Mucosa of descending colon (tissue), 3 donors: ENCODE measurements around the gene TUBB2A. TPM values are rescaled to one million over a fixed set of nuclear protein-coding genes. Genes with fewer than 3 reads are reported as not detected.
A peak's percentile ranks its signal among the peaks of the same experiment; 100 is the strongest.

ENCODE experiments used
- ATAC-seq: fragments of 200-7000 bp; cut with Tn5 transposase; one replicate; pipeline ENCODE4 v1.9.1; 2020; ENCODE audit warnings: mild to moderate bottlenecking, moderate library complexity
- DNase-seq, 3 donors: peaks; one replicate each; pipeline ENCODE4 v3.0.0-alpha.2; 2020
- H3K36me3 ChIP-seq: fragments of 200-600 bp; one replicate; pipeline ENCODE4 v1.8.0; 2021; ENCODE audit warnings: low read depth, mild to moderate bottlenecking
- H3K4me1 ChIP-seq: fragments of 200-600 bp; one replicate; pipeline ENCODE4 v1.8.0; 2021; ENCODE audit warnings: low read depth, mild to moderate bottlenecking
- H3K4me3 ChIP-seq: fragments of 200-600 bp; one replicate; pipeline ENCODE4 v1.8.0; 2021; ENCODE audit warnings: mild to moderate bottlenecking
- H3K9me3 ChIP-seq: fragments of 200-600 bp; one replicate; pipeline ENCODE4 v1.8.0; 2021; ENCODE audit warnings: mild to moderate bottlenecking
- intact Hi-C, 2 donors: fragments of 100-400 bp; cut with DNase I in 1 of 2; cut with micrococcal nuclease in 1 of 2; formaldehyde crosslinking; loops; one replicate each; pipeline versions ENCODE4 v1.11.0 to v1.11.1; 2022; cut with DNase I, micrococcal nuclease
- total RNA-seq, 3 donors: library from RNA; stranded (reverse); fragmentation: NEBNext Ultra II Directional in 2 of 3; extraction: Animal tissue kit (Norgen Biotek cat#: 25700) in 2 of 3; gene quantifications; one replicate each; pipeline versions ENCODE4 v1.2.1 to v1.2.4, GENCODE V29; 2021 to 2023
- TF ChIP-seq, protein P1 (sequence below): fragments of 200-600 bp; IDR thresholded peaks from one replicate; pipeline ENCODE4 v1.8.0; 2022; ENCODE audit warnings: antibody characterized with exemption, mild to moderate bottlenecking
- donor health status: DM: no; HTN: no; CAD: no; lungs with moderate emphysema.
- donor health status: DM: no; HTN: no; CAD: no.
- donor health status: DM: no; HTN: yes; CAD: no.

Gene TUBB2A
- total RNA-seq, 3 donors from 2014 or later = 16.4 to 92.8 (median 38.4) TPM

DNA sequence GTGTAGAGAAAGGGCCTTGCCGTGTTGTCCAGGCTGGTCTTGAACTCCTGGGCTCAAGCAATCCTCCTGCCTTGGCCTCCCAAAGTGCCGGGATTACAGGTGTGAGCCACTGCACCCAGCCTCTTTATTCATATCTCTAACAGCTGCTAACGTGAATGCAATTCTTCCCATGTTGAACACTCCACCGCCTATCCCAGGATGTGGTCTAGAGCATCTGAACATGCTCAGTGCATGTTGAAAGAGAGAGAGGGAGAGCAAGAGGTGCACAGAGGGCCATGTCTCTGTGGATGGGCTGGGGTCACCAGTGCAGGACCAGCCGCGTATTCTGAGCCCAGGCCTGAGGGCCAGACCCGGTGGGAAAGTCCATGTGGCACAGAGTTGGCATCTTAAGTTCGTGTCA is 12.8 kb downstream of the TUBB2A start:
- Histone ChIP-seq H3K36me3 (no peaks in the 10 kb centered on the region), H3K4me3 (no peak overlapping the region), H3K9me3 (no peaks in the 10 kb centered on the region), H3K4me1 (no peaks in the 10 kb centered on the region)
- DNase-seq (no peak), ATAC-seq (no peak)
- intact Hi-C loops = no loop called here
- TF ChIP-seq, protein P1, sequence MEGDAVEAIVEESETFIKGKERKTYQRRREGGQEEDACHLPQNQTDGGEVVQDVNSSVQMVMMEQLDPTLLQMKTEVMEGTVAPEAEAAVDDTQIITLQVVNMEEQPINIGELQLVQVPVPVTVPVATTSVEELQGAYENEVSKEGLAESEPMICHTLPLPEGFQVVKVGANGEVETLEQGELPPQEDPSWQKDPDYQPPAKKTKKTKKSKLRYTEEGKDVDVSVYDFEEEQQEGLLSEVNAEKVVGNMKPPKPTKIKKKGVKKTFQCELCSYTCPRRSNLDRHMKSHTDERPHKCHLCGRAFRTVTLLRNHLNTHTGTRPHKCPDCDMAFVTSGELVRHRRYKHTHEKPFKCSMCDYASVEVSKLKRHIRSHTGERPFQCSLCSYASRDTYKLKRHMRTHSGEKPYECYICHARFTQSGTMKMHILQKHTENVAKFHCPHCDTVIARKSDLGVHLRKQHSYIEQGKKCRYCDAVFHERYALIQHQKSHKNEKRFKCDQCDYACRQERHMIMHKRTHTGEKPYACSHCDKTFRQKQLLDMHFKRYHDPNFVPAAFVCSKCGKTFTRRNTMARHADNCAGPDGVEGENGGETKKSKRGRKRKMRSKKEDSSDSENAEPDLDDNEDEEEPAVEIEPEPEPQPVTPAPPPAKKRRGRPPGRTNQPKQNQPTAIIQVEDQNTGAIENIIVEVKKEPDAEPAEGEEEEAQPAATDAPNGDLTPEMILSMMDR = no peak

DNA sequence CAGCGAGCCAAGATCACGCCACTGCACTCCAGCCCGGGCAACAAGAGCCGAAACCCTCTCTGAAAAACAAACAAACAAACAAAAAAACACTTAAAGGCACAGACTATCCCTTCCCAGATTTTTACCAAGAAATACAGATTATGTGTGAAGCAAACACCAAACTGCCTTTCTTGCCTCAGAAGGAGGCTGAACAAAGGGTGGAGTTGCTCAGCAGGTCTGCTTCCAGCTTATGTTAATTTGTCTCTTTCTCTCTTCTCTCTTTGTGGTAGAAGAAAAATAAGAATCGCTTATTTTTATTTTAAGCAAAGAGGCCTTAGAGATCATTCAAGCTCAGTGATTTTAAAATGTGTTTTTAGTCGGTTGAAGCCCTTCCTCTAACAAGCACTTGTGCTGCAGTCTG is 14.2 kb downstream of the TUBB2A start:
- no peak for DNase-seq
- H3K4me3 ChIP-seq = no peak overlapping the region
- intact Hi-C loops = no loop called here
- no peaks in the 10 kb centered on the region for H3K9me3 ChIP-seq
- peaks cover 11% of the 10 kb centered on the region for H3K4me1 ChIP-seq
- TF ChIP-seq, protein P1 = no peak
- H3K36me3 ChIP-seq = no peaks in the 10 kb centered on the region
- no peak for ATAC-seq

DNA sequence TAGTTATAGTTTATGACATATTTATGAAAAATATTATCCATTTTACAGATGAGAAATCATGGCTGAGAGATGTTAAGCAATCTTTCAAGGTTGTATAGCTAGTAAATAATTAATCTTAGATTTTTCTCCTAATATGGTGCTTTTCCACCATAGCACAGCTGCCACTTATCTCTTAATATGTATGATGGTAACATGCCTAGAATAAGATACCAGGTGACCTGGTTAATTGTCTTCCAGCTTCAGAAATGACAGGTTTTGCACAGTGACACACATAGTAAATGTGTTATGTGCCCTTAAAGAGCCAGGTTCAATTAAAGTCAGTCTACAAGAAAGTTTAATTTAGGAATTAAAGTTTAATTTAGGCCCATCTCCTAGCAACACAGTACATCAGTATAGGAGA is 14.8 kb downstream of the TUBB2A start:
- DNase-seq = no peak
- Histone ChIP-seq H3K4me1 (peaks cover 11% of the 10 kb centered on the region), H3K9me3 (no peaks in the 10 kb centered on the region), H3K36me3 (no peaks in the 10 kb centered on the region), H3K4me3 (no peak overlapping the region)
- ATAC-seq = no peak
- TF ChIP-seq, protein P1 = no peak
- intact Hi-C loops = no loop called here

DNA sequence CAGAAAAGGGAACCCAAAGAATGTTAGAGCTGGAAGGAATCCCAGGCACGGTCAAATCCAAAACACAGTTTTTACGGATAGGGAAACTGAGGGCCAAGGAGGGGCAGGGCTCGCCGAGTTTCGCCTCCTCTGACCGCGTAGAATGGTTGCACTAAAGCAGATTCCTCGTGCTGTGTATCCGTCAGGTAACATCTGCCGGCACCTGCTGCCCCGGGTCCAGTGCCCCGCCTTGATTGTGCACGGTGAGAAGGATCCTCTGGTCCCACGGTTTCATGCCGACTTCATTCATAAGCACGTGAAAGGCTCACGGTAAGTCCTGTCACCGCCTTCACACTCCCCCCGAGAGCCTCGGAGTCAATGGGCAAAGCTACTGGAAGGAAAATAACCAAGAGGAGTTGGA is 17.1 kb downstream of the TUBB2A start:
- Histone ChIP-seq H3K9me3 (no peaks in the 10 kb centered on the region), H3K4me1 (peaks cover 18% of the 10 kb centered on the region), H3K36me3 (no peaks in the 10 kb centered on the region), H3K4me3 (no peak overlapping the region)
- ATAC-seq (no peak), DNase-seq (no peak)
- TF ChIP-seq, protein P1 = no peak
- intact Hi-C loops = no loop called here

DNA sequence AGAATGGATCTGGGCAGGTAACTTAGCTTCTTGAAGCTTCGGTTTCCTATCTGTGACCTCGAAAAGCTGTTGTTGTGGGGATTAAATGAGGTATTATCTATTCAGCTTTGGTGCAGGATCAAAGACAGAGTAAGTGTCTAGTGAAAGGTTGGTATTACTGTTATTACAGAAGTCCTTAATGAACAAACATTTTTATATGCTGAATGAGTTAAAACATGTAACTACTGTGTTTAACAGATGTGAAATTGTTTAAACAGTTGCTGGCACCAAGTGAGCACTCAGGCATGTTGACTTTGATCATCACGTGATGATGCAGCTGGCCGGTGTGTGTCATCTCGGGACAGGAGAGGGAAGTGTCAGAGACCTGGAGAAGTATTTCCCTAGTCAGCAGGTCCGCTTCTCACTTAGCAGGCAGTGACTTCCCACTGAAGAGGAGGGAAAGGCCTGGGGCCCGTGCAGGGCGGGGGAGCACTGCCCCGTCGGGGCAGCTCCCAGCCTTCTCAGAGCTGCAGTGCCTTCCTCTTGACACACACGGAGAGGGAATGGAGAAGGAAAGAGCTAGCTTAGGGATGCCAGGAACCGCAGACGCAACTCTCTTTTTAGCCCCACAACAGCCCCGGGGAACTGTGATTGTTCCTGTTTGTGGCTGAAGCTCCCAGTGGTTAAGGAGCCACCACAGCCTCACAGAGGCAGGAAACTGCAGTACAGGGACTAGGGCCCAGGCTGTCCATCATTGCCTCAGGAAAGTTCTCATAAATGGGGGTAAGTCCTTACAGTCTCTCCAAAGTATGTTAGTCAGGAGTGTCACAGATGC is 18.0 kb downstream of the TUBB2A start:
- TF ChIP-seq, protein P1 = no peak
- H3K4me1 ChIP-seq = peaks cover 19% of the 10 kb centered on the region
- H3K9me3 ChIP-seq = no peaks in the 10 kb centered on the region
- H3K36me3 ChIP-seq = no peaks in the 10 kb centered on the region
- no peak overlapping the region for H3K4me3 ChIP-seq
- intact Hi-C loops = no loop called here
- peak; percentile 77 to 85 (median 82) for DNase-seq
- peak; percentile 94 for ATAC-seq
